CD4-positive, alpha-beta T cell treated with Interleukin-4 for 1 hour (primary cell): ENCODE measurements around the gene TCF19.

Experiments
- DNase-seq, 2 donors: peaks; one replicate each; pipeline ENCODE4 v3.0.0-alpha.2; 2020 to 2022

TCF19 gene, protein sequence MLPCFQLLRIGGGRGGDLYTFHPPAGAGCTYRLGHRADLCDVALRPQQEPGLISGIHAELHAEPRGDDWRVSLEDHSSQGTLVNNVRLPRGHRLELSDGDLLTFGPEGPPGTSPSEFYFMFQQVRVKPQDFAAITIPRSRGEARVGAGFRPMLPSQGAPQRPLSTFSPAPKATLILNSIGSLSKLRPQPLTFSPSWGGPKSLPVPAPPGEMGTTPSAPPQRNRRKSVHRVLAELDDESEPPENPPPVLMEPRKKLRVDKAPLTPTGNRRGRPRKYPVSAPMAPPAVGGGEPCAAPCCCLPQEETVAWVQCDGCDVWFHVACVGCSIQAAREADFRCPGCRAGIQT

DNA sequence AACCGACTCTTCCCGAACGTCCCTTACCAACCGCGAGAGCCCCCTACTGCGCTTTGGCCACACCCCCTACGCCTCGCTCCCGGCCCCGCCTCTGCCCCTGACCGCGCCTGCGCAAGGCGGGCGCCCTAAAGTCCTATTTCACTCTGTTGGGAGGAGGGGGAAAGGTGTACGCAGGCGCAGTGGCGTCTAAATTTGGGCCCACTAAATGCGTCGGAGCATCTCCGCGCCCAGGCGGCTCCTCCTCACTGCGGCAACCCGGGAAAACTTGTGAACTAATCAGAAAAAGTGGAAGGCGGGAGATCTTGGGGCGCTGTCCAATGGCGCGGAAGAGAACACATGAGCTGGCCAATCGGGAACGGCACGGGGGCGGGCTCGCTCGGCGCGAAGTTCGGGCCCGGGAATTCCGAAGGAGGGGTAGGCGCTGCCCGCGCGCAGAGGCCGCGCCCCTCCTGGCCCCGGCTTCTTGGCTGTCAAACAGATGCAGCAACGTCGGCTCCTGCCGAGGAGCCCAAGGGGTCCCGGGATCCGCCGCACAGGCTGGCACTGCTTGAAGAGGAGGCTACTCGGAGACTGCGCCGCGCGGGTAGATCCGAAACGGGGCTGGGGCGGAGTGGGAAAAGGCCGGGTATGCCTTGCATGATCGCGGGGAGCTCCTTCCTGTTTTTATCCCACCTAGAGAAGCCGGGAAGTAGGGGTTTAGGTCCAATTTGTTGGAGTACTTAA lies at the start of gene TCF19:
TCF19 (plus strand) TSS at position 450 of the 723 bp plus-strand sequence. CDS start 881 bp downstream, outside the sequence.
- peak; percentile 99 for DNase-seq

GRCh38 chr6:31110825-31111582 lies 47.4 kb upstream of the TCF19 start:
- no peak for DNase-seq

- DNase-seq: no peak
These were observed 46.7 kb upstream of the TCF19 start for GRCh38 chr6:31111712-31112111.

DNA sequence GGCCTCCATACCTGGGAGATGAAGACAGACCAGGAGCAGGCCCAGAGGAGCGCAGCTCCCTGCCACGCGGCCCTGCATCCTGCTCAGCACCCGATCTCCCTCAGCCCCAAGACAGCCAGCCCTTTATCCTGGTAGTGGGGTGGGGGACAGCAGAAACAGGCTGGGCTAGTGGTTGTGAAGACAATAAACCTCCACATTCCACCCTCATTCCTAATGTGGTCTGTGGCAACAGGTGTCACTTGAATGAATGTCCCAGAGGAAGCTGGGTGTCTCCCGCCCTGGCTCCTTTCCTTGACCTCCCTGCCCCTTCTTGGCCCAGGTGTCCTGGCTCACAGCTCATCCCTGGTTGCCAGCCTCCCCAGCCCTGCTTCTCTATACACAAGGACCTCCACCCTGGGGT lies 45.9 kb upstream of the TCF19 start, which contains the start of gene C6orf15:
C6orf15 (minus strand) TSS at position 98 of the 400 bp plus-strand sequence; CDS start at position 78, 20 bp downstream.
- no peak for DNase-seq

- no peak for DNase-seq
These were observed 44.4 kb upstream of the TCF19 start for GRCh38 chr6:31113861-31114540.

DNA sequence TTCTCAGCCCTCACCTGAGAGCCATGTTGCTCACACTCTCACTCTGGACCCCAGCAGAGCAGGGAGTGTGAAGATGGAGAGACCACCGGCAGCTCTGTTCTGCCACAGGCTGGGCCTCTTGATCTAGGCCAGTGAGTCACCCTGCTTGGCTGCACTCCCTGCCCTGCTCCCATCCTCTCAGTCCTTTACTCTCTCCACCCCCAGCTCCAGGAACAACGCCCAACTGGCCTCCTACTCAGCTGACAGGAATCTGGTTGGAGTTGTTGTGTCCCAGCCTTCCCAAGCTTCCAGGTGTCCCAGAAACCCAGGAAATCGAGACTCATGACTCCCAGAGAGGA lies 43.9 kb upstream of the TCF19 start, which contains the start of gene PSORS1C1:
PSORS1C1 (plus strand) TSS at position 260 of the 338 bp plus-strand sequence. CDS start 14,833 bp downstream, outside the sequence.
- DNase-seq: no peak

- DNase-seq: peak; percentile 15 to 26
These were observed 43.2 kb upstream of the TCF19 start for GRCh38 chr6:31114970-31115849.

DNA sequence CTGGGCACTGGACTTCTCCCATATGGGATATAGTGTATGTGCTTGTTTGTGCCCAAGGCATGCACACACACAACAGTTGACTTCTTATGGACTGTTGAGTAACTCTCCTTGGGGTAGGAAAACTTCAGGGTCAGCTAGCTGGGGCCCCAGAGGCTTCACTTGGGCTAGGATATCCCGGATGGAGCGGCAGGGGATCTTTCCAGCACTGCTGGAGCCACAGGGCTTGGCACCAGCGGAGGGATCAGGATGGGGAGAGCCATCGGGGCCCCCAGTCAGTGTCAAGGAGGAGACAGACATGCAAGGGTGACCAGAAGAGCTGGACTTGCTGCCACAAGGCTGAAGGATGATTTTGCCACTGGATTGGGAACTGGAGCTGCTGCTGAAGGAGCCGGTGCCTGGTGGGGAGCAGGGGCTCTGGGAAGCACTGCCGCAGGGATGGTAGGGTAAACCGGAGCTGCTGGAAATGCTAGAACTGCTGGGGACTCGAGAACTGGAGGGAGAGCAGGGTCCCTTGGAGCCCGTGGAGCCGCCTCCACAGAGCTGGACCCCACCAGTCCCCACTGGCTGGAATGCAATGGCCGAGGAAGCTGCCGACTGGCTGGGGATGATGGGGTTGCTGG lies 42.3 kb upstream of the TCF19 start:
- no peak for DNase-seq

DNA sequence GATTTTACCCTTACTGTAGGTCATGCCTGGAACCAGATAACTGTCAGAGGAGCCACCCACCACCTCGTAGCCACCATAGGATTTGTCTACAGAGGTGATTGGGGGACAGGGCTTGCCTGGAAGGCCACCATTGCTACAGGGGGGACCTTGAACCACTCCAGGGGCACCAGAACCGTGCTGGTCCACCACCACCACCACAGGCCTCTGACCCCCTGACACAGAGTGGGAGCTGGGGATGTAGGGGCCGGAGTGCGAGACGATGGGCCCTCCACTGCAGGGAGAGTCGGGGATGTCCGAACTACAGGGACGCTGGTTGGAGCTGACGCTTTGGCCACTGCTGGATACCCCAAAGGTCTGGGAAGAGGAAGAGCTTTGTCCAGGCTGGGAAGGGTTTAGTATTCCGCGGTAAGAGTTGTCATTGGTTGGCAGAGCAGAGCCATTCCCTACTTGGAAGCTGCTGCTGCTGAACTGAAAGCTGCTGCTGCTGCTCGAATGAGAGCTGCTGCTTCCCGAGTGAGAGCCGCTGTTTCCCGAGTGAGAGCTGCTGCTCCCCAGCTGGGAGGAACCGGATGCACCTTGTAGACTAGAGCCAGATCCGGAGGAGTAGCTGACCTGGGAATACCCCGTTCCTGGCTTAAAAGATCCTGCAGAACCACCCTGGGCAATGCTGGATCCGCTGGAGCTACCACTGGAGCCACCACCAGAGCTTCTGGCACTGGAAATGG lies 41.6 kb upstream of the TCF19 start:
- no peak for DNase-seq

DNA sequence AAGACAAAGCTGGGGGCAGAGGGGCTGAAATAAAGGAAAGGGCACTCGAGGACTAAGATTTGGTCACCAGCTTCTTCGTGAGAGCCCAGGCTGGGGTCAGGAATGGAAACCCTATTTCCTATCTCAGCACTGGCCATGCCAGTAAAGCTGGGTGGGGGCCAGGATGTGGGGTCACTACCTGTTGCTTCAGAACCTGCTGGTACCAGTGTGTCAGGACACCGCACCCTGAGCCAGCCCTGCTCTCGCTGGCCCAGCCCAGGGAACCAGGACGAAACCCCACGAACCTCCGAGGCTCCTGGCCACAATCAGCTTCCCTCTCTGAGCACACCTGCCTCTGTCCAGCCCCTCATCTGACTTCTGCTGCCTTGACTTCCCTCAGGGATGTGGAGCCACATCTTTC lies 40.2 kb upstream of the TCF19 start:
- DNase-seq: no peak

DNA sequence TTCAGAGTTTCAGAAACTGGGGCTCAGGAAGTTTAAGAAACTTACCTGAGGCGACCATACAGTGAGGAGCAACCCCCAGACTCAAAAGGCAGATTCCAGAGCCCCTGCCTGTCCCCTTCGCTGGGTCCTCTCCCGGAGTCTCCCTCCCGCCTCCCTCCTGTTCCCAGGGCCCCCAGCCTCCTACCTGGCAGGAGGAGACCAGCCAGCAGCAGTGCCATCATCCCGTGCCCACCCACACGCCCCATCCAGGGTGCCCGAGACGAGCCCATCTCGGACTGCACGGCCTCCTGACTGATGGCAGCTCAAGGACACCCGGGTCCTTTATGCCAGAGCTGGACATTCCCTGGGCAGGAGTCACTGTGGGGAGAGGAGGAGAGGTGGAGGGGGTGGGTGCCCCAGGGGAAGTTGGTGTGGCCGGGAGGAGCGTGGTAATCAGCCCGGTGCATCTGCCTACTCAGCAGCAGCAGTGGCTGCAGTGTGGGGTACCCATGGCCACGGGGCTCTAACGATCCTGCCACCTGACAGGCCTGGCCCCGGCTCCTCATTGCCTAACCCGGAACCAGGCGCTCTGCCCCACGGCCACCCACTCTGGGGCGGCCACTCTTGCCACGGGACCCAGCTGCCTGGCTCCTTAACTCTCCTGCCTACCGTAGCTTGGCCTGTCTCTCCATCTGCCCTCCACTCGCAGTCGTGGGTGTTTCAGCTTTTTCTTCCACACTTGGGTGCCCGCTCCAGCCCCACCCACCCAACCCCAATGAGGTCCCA lies 38.1 kb upstream of the TCF19 start, which contains the start of gene CDSN:
CDSN (minus strand) TSS at position 296 of the 765 bp plus-strand sequence; CDS start at position 269, 27 bp downstream.
- no peak for DNase-seq

GRCh38 chr6:31121131-31121790 lies 37.1 kb upstream of the TCF19 start:
- no peak for DNase-seq

DNA sequence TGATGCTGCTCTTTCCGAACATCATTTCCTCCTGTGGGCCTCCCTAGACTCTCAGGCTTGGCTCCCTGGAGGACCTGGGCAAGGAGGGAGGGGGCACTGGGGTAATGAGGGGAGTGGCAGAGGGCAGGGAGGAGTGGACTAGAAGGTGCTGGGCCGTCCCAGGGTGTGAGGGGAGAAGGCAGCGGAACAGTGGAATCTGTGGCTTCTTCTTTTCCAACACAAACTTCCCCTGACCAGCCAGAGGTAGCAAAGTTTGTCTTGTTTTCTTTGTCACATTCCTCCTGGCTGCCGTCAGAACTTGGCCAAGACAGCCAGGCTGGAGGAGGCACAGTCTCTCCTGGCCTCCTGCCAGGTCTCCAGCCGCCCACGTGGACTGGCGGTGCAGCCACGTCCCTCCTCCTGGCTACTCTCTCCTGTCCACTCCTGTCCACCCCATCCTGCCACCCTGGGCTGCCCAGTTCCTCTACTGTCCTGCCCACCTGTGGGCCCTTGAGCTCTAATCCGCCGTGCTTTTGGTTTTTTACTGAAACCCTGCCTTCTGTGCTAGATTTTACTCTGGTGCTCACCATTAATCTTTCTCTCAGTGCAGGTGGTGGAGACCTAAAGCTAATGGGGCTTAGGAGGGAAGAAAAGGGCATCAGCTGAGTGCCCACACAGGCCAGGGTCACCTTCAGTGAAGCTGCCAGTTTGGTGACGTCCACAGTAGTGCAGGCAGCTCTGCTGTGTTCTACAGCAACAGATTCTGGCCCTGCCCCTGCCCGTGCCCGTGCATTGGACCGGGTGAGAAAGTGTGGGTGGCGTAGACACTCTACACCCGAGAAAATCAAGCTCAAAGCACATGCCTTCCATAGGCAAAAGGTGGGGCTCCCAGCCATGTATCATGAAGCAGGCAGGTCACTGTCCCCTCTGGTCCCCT lies 35.3 kb upstream of the TCF19 start:
- DNase-seq: no peak

DNA sequence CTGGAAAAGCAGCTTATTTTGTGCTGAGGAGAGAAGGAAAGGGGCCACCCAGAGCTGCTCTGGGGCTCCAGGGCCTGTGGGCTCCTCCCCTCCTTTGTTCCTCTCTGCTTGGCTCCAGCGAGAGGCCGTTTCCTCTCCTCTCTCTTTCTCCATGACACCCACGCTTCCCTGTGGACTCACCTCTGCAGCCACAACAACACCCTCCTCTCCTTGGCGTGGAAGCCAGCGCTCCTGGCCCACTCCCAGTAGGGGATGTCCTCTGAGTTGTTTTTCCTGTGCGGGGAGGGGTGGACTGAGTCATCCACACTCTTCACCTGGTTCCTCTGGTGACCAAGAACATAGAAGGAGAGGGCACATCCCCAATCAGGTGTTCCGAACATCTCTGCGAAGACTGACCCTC lies 33.2 kb upstream of the TCF19 start:
- DNase-seq: no peak

GRCh38 chr6:31125586-31126363 lies 32.6 kb upstream of the TCF19 start:
- DNase-seq: no peak

DNA sequence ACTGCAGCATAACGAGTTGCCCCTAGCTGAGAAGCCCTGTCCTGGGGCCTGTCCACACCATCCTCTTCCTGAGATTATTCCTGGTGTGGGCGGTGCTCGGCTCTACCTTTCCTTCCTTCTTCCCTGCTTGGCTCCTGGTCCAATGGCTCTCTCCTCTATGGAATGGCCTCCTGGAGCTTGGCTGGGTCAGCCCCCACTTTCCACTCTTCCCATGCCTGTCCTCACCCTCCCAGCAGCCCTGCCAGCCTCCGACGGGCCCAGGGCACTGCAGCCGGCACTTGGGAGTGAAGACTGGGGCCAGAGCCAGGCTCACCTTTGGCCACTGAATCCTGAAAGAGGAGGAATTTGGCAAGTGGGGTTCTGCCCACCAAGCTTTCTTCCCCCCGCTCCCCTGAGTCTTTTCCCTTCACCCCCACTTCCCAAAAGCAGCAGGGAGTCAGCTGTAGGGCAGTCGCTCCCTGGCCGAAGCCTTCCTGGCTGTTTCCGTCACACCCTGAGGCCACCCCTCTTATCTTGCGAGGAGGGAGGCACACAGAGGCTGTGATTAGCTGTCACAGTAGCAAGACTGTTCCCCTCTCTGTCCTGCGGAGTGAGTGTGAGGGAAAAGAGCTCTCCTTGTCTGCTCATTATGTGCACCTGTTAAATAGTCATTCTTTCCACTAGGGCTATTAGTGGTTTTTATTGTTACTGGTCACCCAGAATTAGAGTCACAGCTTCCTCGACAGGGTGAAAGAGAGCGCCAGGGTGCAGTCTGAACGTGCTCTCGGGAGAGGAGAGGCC lies 31.8 kb upstream of the TCF19 start:
- DNase-seq: no peak
